VCaP (cell line): Measurements from ENCODE around the gene GTF2E1.

Experiments used
- H3K27ac ChIP-seq: fragments of 450-650 bp; 2 replicates; pipeline ENCODE4 v1.5.1; 2017
- CTCF ChIP-seq: fragments of 450-650 bp; conservative IDR thresholded peaks from 2 replicates; pipeline ENCODE4 v1.5.1; 2017; ENCODE audit warnings: mild to moderate bottlenecking, moderate library complexity

The GTF2E1 gene

DNA sequence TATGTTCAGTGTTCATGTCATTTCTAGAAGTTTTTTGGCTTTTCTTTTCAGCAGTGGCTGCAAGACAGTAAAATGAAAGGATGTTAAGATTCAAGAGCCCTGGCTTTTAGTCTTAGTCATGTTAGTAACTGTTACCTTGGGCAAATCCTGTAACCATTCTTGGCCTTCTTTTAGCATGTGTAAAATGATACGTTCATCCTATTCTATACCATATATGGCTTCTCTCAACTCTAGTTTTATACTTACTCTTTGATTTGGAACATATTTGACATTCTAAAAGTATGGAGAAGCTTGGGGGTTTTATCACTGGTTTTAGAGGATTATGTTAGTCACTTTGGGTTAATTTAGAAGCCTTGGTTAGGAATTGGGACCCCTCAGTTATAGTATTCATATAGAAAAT lies 20.1 kb downstream of the GTF2E1 start:
- H3K27ac ChIP-seq = no peak overlapping the region
- TF ChIP-seq CTCF = no peak

GRCh38 chr3:120763601-120764000 lies 21.1 kb downstream of the GTF2E1 start:
- no peak for TF ChIP-seq CTCF

GRCh38 chr3:120764206-120764605 lies 21.7 kb downstream of the GTF2E1 start:
- TF ChIP-seq CTCF = no peak

More at GRCh38 chr3:120763601-120764000, 21.1 kb downstream of the GTF2E1 start:
- no peak overlapping the region for H3K27ac ChIP-seq

DNA sequence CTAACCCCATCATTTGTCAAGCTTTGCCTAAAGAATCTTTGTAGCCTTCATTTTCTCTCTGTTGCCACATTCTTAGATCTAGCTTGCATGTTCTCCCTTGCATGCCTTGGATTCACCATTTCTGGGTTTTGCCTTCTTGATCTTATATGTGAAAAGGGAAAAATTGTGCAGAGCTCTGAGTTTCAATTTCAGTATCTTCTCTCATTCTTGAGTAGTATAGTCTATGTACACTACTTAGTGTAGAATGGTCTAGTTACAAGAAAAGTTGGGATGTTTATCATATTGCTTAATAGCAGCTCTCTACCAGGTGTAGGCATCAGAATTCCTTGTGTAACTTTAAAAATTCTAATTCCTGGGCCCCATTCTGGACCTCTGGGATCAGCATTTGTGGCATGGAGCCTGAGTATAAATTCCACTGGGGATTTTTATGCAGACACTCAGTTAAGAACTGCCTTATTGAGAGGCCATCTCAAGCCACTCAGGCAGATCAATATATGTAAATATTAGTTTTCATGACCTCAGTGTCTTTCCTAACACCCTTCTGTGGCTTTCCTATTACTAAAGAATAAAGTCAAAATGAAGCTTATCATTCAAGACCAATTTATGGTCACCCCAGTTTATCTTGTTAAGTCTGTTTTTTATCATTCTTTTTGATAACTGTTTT lies 23.4 kb downstream of the GTF2E1 start:
- TF ChIP-seq CTCF = no peak
- no peak overlapping the region for H3K27ac ChIP-seq

More at GRCh38 chr3:120764206-120764605, 21.7 kb downstream of the GTF2E1 start:
- H3K27ac ChIP-seq = no peak overlapping the region

GRCh38 chr3:120766576-120766975 lies 24.0 kb downstream of the GTF2E1 start:
- TF ChIP-seq CTCF = no peak
- H3K27ac ChIP-seq = peak overlapping the region; percentile 30

GRCh38 chr3:120767106-120767505 lies 24.6 kb downstream of the GTF2E1 start:
- H3K27ac ChIP-seq = peak overlapping the region; percentile 30
- TF ChIP-seq CTCF = no peak

GRCh38 chr3:120769436-120769835 lies 26.9 kb downstream of the GTF2E1 start:
- no peak for TF ChIP-seq CTCF
- no peak overlapping the region for H3K27ac ChIP-seq
